Measurements from ENCODE around the gene GRK4. TPM values are rescaled to one million over a fixed set of nuclear protein-coding genes. Genes with fewer than 3 reads are reported as not detected.

The GRK4 gene
- total RNA-seq, 6 experiments from 2014 or later, result 5.1 to 8.1 (median 6.7) TPM

GRCh38 chr4:3013839-3014350 lies 50.5 kb downstream of the GRK4 start:
- peaks cover 30% of the 10 kb centered on the region for H3K4me1 Mint-ChIP-seq (ENCODE audit: low read depth)
- no peaks in the 10 kb centered on the region for H3K36me3 Mint-ChIP-seq (ENCODE audit: low read depth)
- H3K27me3 Mint-ChIP-seq (ENCODE audit: insufficient read depth), result peaks cover 13% of the 10 kb centered on the region
- H3K27ac Mint-ChIP-seq, result no peak overlapping the region
- no peaks in the 10 kb centered on the region for H3K9me3 Mint-ChIP-seq
- TF ChIP-seq, protein P1, sequence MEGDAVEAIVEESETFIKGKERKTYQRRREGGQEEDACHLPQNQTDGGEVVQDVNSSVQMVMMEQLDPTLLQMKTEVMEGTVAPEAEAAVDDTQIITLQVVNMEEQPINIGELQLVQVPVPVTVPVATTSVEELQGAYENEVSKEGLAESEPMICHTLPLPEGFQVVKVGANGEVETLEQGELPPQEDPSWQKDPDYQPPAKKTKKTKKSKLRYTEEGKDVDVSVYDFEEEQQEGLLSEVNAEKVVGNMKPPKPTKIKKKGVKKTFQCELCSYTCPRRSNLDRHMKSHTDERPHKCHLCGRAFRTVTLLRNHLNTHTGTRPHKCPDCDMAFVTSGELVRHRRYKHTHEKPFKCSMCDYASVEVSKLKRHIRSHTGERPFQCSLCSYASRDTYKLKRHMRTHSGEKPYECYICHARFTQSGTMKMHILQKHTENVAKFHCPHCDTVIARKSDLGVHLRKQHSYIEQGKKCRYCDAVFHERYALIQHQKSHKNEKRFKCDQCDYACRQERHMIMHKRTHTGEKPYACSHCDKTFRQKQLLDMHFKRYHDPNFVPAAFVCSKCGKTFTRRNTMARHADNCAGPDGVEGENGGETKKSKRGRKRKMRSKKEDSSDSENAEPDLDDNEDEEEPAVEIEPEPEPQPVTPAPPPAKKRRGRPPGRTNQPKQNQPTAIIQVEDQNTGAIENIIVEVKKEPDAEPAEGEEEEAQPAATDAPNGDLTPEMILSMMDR (IDR thresholded peaks at IDR 0.05), result no peak
- no peak overlapping the region for H3K4me3 Mint-ChIP-seq
- no peak for DNase-seq

GRCh38 chr4:3016961-3017360 lies 53.6 kb downstream of the GRK4 start:
- DNase-seq, result no peak
- TF ChIP-seq, protein P1 (IDR thresholded peaks at IDR 0.05), result no peak
- Mint-ChIP-seq H3K4me1 (ENCODE audit: low read depth) (peaks cover 2% of the 10 kb centered on the region), H3K27ac (no peak overlapping the region), H3K27me3 (ENCODE audit: insufficient read depth) (peaks cover 23% of the 10 kb centered on the region), H3K36me3 (ENCODE audit: low read depth) (no peaks in the 10 kb centered on the region), H3K9me3 (no peaks in the 10 kb centered on the region), H3K4me3 (no peak overlapping the region)

DNA sequence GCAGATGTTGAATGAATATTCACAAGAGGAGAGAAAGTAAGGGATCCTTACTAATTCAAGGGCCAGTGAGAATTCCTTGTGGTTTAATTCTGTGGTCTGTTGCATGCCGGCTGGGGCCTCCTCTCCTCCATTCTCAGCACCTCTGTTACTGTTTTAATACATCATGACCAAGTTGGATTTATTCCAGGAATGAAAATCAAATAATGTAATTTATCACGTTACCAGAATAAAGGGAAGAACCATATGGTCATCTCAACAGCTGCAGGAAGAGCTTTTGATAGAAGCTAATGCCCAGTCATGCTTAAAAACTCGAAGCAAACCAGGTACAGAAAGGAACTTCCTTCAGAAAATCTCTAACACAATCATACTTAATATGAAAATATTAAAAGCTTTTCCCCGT lies 54.1 kb downstream of the GRK4 start:
- DNase-seq, result no peak

GRCh38 chr4:3019145-3019846 lies 55.9 kb downstream of the GRK4 start:
- TF ChIP-seq, protein P1 (IDR thresholded peaks at IDR 0.05), result no peak
- H3K36me3 Mint-ChIP-seq (ENCODE audit: low read depth), result peaks cover 5% of the 10 kb centered on the region
- no peaks in the 10 kb centered on the region for H3K4me1 Mint-ChIP-seq (ENCODE audit: low read depth)
- peaks cover 14% of the 10 kb centered on the region for H3K9me3 Mint-ChIP-seq
- peaks cover 22% of the 10 kb centered on the region for H3K27me3 Mint-ChIP-seq (ENCODE audit: insufficient read depth)
- DNase-seq, result no peak
- no peak overlapping the region for H3K27ac Mint-ChIP-seq
- no peak overlapping the region for H3K4me3 Mint-ChIP-seq

More for the DNA sequence above, 54.1 kb downstream of the GRK4 start:
- TF ChIP-seq, protein P1 (IDR thresholded peaks at IDR 0.05), result no peak
- Mint-ChIP-seq H3K4me3 (no peak overlapping the region), H3K27me3 (ENCODE audit: insufficient read depth) (peaks cover 23% of the 10 kb centered on the region), H3K36me3 (ENCODE audit: low read depth) (no peaks in the 10 kb centered on the region), H3K27ac (no peak overlapping the region), H3K9me3 (no peaks in the 10 kb centered on the region), H3K4me1 (ENCODE audit: low read depth) (no peaks in the 10 kb centered on the region)

DNA sequence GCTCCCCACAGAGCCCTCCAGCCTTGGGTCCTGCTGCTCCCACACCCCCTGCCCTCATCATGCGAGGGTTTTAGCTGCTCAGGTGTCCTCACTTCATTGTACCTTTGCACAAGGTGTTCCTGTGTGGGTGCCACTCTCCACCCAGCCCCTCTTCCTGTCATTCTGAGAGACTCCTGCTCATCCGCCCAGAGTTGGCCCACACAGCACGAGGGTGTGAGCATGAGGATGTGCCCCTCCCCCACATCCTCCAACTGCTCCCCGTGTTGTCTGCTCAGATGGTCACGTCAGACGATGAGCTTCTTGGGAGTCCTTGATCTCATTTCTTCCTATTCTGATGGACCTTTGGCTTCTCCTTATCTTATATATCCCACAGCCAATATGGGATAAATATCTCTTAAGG lies 57.8 kb downstream of the GRK4 start:
- H3K27me3 Mint-ChIP-seq (ENCODE audit: insufficient read depth), result peaks cover 22% of the 10 kb centered on the region
- TF ChIP-seq, protein P1 (IDR thresholded peaks at IDR 0.05), result no peak
- no peaks in the 10 kb centered on the region for H3K4me1 Mint-ChIP-seq (ENCODE audit: low read depth)
- H3K4me3 Mint-ChIP-seq, result no peak overlapping the region
- peaks cover 14% of the 10 kb centered on the region for H3K9me3 Mint-ChIP-seq
- H3K27ac Mint-ChIP-seq, result no peak overlapping the region
- peaks cover 5% of the 10 kb centered on the region for H3K36me3 Mint-ChIP-seq (ENCODE audit: low read depth)
- DNase-seq, result no peak

All from HFFc6 (cell line).